MCF 10A (cell line): ENCODE measurements around the gene C1orf105. TPM values are rescaled to one million over a fixed set of nuclear protein-coding genes. Genes with fewer than 3 reads are reported as not detected.

Source experiments
- BruUV-seq: library from RNA; stranded (reverse); fragments of 400-500 nt; replicated peaks from 2 replicates; lab custom pipeline; 2021; lab: Mats Ljungman, UMichigan
- CTCF ChIA-PET: fragments of 300-600 bp; sonication (Branson Sonifier 250); formaldehyde crosslinking; extraction: SDS; loops from one replicate; lab custom pipeline; 2021; ENCODE audit warnings: antibody characterized with exemption, inconsistent platforms; lab: Yijun Ruan, JAX
- POLR2A ChIA-PET: fragments of 300-600, 350-650 bp; sonication (Branson Sonifier 250); formaldehyde crosslinking; extraction: SDS; loops from one replicate; lab custom pipeline; 2020; ENCODE audit warnings: antibody characterized with exemption, inconsistent platforms; lab: Yijun Ruan, JAX
- DNase-seq: peaks from one replicate; pipeline ENCODE4 v3.0.0-alpha.2; 2018; ENCODE audit not compliant: unreplicated experiment
- H3K27ac Mint-ChIP-seq: one replicate; pipeline ENCODE4 v1.8.0; 2022; ENCODE audit warnings: mild to moderate bottlenecking, low read depth, mixed read lengths; ENCODE audit not compliant: unreplicated experiment
- H3K27me3 Mint-ChIP-seq: one replicate; pipeline ENCODE4 v1.8.0; 2022; ENCODE audit warnings: mixed read lengths; ENCODE audit not compliant: insufficient read depth, unreplicated experiment
- H3K36me3 Mint-ChIP-seq: one replicate; pipeline ENCODE4 v1.8.0; 2022; ENCODE audit warnings: mild to moderate bottlenecking, moderate library complexity, mixed read lengths; ENCODE audit not compliant: insufficient read depth, unreplicated experiment
- H3K4me1 Mint-ChIP-seq: one replicate; pipeline ENCODE4 v1.8.0; 2022; ENCODE audit warnings: mixed read lengths; ENCODE audit not compliant: insufficient read depth, unreplicated experiment
- H3K4me3 Mint-ChIP-seq: one replicate; pipeline ENCODE4 v1.8.0; 2022; ENCODE audit warnings: mild to moderate bottlenecking, moderate library complexity, mixed read lengths; ENCODE audit not compliant: unreplicated experiment
- H3K9me3 Mint-ChIP-seq: one replicate; pipeline ENCODE4 v1.8.0; 2022; ENCODE audit warnings: mixed read lengths; ENCODE audit not compliant: unreplicated experiment
- CTCF ChIP-seq: fragments of 200-600 bp; IDR thresholded peaks from one replicate; pipeline ENCODE4 v1.8.0; 2022; ENCODE audit warnings: antibody characterized with exemption, mild to moderate bottlenecking; ENCODE audit not compliant: unreplicated experiment
- intact Hi-C: fragments of 100-400 bp; cut with micrococcal nuclease; formaldehyde crosslinking; loops from 2 replicates; pipeline ENCODE4 v1.14.1; 2022
- total RNA-seq: library from RNA; stranded (reverse); gene quantifications from 2 replicates; pipeline ENCODE4 v1.2.3, GENCODE V29; 2022

The C1orf105 gene
- total RNA-seq, 1 experiment from 2014 or later = not detected

- intact Hi-C loops = no loop called here
- Mint-ChIP-seq H3K36me3 (no peaks in the 10 kb centered on the region), H3K4me3 (no peak overlapping the region), H3K27me3 (no peaks in the 10 kb centered on the region), H3K4me1 (peaks cover 4% of the 10 kb centered on the region), H3K9me3 (no peaks in the 10 kb centered on the region), H3K27ac (no peak overlapping the region)
- no TSS peak for BruUV-seq
- TF ChIP-seq CTCF = no peak
- CTCF ChIA-PET = interaction anchor here (1.5 to 1.6 kb wide), 2 partner anchors 16 to 293 kb away, joined by 4 to 7 read pairs; no protein-coding TSS in a partner anchor
- no peak for DNase-seq
- POLR2A ChIA-PET = no interaction called here
Measured at GRCh38 chr1:172383536-172383935, 36.9 kb upstream of the C1orf105 start.

DNA sequence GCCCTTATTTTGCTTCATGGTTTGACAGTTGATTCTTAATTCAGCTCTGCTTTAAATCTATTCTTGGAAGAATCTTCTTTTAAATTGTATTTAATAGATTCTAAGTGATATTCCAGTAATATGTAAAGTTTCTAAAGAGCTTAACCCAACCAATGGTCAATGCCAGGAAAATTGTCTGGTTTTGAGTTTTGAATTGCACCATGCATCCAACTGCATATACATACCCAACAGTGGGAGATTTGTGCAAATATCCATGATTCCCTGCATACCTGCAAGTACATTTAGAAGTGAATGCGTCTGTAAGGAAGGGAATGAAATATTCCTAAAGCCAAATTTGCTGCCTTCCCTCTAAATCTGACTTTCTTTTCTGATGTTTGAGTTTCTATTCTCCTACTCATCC, 35.8 kb upstream of the C1orf105 start:
- intact Hi-C loops = no loop called here
- H3K27me3 Mint-ChIP-seq = no peaks in the 10 kb centered on the region
- no peak for TF ChIP-seq CTCF
- no peak for DNase-seq
- H3K4me1 Mint-ChIP-seq = peaks cover 4% of the 10 kb centered on the region
- H3K4me3 Mint-ChIP-seq = no peak overlapping the region
- peaks cover 1% of the 10 kb centered on the region for H3K36me3 Mint-ChIP-seq
- no TSS peak for BruUV-seq
- no peaks in the 10 kb centered on the region for H3K9me3 Mint-ChIP-seq
- no peak overlapping the region for H3K27ac Mint-ChIP-seq
- ChIA-PET CTCF (interaction anchor here (0.8 to 1.5 kb wide), 3 partner anchors 97 to 584 kb away, joined by 3 to 7 read pairs (median 4); no protein-coding TSS in a partner anchor), POLR2A (interaction anchor here (0.7 kb wide), 2 partner anchors 13 to 128 kb away, joined by 3 to 4 read pairs; no protein-coding TSS in a partner anchor)

DNA sequence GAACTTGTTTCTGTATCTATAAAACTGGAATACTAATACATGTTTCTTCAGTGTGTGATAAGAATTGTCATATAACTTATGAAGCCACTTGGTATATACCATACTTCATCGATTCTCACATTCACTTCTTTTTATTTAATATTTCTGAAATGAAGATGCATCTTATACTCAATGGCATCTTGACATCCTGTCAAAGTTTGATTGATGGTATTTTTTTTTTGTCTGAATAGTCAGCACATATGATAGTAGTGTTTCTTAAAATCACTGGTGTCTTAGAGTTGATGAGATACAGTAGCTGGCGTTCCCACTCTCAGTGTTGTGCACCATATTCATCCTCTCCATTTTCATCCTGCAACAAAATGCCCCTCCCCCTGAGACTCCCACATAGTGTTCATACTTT, 34.4 kb upstream of the C1orf105 start:
- H3K9me3 Mint-ChIP-seq = no peaks in the 10 kb centered on the region
- peaks cover 5% of the 10 kb centered on the region for H3K36me3 Mint-ChIP-seq
- no peak for DNase-seq
- no peak overlapping the region for H3K4me3 Mint-ChIP-seq
- intact Hi-C loops = no loop called here
- BruUV-seq = no TSS peak
- ChIA-PET CTCF (interaction anchor here (0.8 to 1.5 kb wide), 2 partner anchors 10 to 13 kb away, joined by 3 to 5 read pairs; no protein-coding TSS in a partner anchor), POLR2A (interaction anchor here (0.8 to 1.4 kb wide), 4 partner anchors 10 to 346 kb away, joined by 4 to 5 read pairs (median 4); no protein-coding TSS in a partner anchor)
- H3K27ac Mint-ChIP-seq = no peak overlapping the region
- no peaks in the 10 kb centered on the region for H3K27me3 Mint-ChIP-seq
- no peaks in the 10 kb centered on the region for H3K4me1 Mint-ChIP-seq
- TF ChIP-seq CTCF = no peak

DNA sequence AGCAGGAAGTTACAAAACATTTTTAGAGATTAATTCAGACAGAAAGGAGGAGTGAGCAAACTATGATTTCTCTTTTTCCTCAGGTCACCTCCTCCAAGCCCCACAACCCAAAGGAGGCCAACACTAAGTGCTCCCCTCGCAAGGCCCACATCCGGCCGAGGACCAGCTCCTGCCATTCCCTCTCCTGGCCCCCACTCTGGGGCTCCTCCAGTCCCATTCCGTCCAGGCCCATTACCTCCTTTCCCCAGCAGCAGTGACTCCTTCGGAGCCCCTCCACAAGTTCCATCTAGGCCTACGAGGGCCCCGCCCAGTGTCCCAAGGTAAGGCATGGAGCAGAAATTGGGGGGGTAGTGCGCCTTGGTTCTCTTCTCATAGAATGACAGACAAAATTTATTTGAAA, 32.0 kb upstream of the C1orf105 start:
- H3K9me3 Mint-ChIP-seq = no peaks in the 10 kb centered on the region
- no peak for DNase-seq
- ChIA-PET CTCF (no interaction called here), POLR2A (interaction anchor here (1.2 kb wide), 1 partner anchor 233 kb away, joined by 3 read pairs; no protein-coding TSS in a partner anchor)
- BruUV-seq = no TSS peak
- H3K4me3 Mint-ChIP-seq = no peak overlapping the region
- intact Hi-C loops = no loop called here
- H3K4me1 Mint-ChIP-seq = no peaks in the 10 kb centered on the region
- no peak overlapping the region for H3K27ac Mint-ChIP-seq
- H3K36me3 Mint-ChIP-seq = peaks cover 5% of the 10 kb centered on the region
- TF ChIP-seq CTCF = no peak
- no peaks in the 10 kb centered on the region for H3K27me3 Mint-ChIP-seq
